Neural progenitor cell (in vitro differentiated cells): ENCODE results near the gene ATP1A1.

Experiments
- CTCF ChIP-seq: fragments of 200-600 bp; sonication (generic); IDR thresholded peaks from 2 replicates; pipeline ENCODE4 v1.5.1; 2017; ENCODE audit warnings: antibody characterized with exemption, mild to moderate bottlenecking
- EZH2 ChIP-seq: fragments of 200-600 bp; sonication (generic); IDR thresholded peaks from 2 replicates; pipeline ENCODE4 v1.6.1; 2017; ENCODE audit warnings: antibody characterized with exemption, mild to moderate bottlenecking, moderate library complexity

DNA sequence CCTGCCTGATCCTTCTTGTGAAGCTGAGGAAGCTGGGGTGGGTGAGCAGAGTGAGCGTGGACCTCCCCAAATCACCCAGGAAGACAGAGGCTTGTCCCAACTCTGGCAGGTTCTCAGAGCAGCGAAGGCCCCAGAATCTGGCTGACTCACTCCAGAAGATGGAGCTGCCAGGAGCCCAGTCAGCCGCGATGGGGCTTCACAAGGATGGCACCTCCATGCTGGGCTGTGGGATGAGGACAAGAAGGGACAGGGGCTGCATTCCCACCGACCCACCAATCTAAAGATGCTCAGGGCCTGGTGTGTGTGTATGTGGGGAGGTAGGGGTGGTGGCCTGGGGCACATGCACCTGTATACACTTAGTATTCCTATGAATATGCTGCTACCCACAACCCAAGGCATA lies 52.9 kb downstream of the ATP1A1 start:
- TF ChIP-seq EZH2 (no peak), CTCF (no peak)
